Calu3 (cell line): Measurements from ENCODE around the gene CELA3B. TPM values are rescaled to one million over a fixed set of nuclear protein-coding genes. Genes with fewer than 3 reads are reported as not detected.
"Not testable (repeated sequence)": the region's sequence is repeated elsewhere in the genome, so short reads cannot be mapped to it uniquely, and the experiment has no call there.

Experiments
- BruUV-seq: library from RNA; stranded (reverse); fragments of 400-500 nt; replicated peaks from 2 replicates; lab custom pipeline; 2021; lab: Mats Ljungman, UMichigan
- CTCF ChIA-PET: fragments of 300-600 bp; sonication (Branson Sonifier 250); formaldehyde crosslinking; loops from one replicate; lab custom pipeline; 2022; ENCODE audit warnings: antibody characterized with exemption; lab: Charles Lee
- DNase-seq: peaks from one replicate; pipeline ENCODE4 v3.0.0; 2022
- H3K27ac Mint-ChIP-seq: one replicate; pipeline ENCODE4 v1.8.0; 2022; ENCODE audit warnings: mixed read lengths; ENCODE audit not compliant: unreplicated experiment
- H3K27me3 Mint-ChIP-seq: one replicate; pipeline ENCODE4 v1.8.0; 2022; ENCODE audit warnings: mixed read lengths; ENCODE audit not compliant: unreplicated experiment
- H3K36me3 Mint-ChIP-seq: one replicate; pipeline ENCODE4 v1.8.0; 2022; ENCODE audit warnings: mild to moderate bottlenecking, moderate library complexity, mixed read lengths; ENCODE audit not compliant: insufficient read depth, unreplicated experiment
- H3K4me1 Mint-ChIP-seq: one replicate; pipeline ENCODE4 v1.8.0; 2022; ENCODE audit warnings: mild to moderate bottlenecking, low read depth, mixed read lengths; ENCODE audit not compliant: unreplicated experiment
- H3K4me3 Mint-ChIP-seq: one replicate; pipeline ENCODE4 v1.8.0; 2022; ENCODE audit warnings: mild to moderate bottlenecking, low read depth, moderate library complexity, mixed read lengths; ENCODE audit not compliant: unreplicated experiment
- H3K9me3 Mint-ChIP-seq: one replicate; pipeline ENCODE4 v1.8.0; 2022; ENCODE audit warnings: low read depth, mixed read lengths; ENCODE audit not compliant: unreplicated experiment
- intact Hi-C: fragments of 100-400 bp; cut with micrococcal nuclease; formaldehyde crosslinking; loops from one replicate; pipeline ENCODE4 v1.10.0; 2022; ENCODE audit not compliant: unreplicated experiment
- total RNA-seq: library from RNA; stranded (reverse); gene quantifications from 2 replicates; pipeline ENCODE4 v1.2.3, GENCODE V29; 2022

CELA3B gene
- total RNA-seq, 1 experiment from 2014 or later = not detected

DNA sequence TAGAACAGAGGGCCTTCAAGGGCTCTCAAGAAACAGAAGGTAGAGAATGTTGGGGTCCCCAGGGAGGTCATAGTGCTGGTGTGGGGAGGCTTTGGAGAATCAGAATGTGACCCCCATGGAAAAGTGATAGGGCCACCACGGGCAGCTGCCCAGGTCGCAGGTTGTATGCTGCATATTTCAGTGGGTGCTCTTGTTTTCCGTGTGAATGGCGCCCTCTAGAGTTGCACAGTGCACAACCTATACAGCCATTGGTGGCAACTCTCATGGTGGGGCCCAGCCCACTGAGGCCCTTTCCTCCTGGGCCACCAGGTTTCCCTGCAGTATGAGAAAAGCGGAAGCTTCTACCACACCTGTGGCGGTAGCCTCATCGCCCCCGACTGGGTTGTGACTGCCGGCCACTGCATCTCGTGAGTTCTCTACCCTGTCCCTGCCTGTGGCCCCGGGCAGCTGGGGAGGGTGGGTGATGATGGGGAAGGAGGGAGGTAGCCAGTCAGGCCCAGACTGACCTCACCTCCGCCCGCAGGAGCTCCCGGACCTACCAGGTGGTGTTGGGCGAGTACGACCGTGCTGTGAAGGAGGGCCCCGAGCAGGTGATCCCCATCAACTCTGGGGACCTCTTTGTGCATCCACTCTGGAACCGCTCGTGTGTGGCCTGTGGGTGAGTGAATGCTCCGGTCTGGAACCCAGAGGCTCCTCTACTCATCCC lies 3.8 kb downstream of the CELA3B start:
- H3K4me1 Mint-ChIP-seq, H3K36me3 Mint-ChIP-seq, H3K9me3 Mint-ChIP-seq, H3K4me3 Mint-ChIP-seq, H3K27ac Mint-ChIP-seq, BruUV-seq, intact Hi-C loops, H3K27me3 Mint-ChIP-seq: not testable (repeated sequence)
- DNase-seq = peak; percentile 35
- CTCF ChIA-PET = interaction anchor here (0.7 kb wide), 1 partner anchor 25 kb away, joined by 4 read pairs; no protein-coding TSS in a partner anchor

- H3K9me3 Mint-ChIP-seq, H3K4me3 Mint-ChIP-seq, H3K27ac Mint-ChIP-seq, H3K36me3 Mint-ChIP-seq, intact Hi-C loops, H3K27me3 Mint-ChIP-seq, H3K4me1 Mint-ChIP-seq, BruUV-seq, DNase-seq: not testable (repeated sequence)
- CTCF ChIA-PET = interaction anchor here (0.7 to 0.8 kb wide), 2 partner anchors 24 to 155 kb away, joined by 3 to 4 read pairs; no protein-coding TSS in a partner anchor
Measured at GRCh38 chr1:21981253-21981652, 4.4 kb downstream of the CELA3B start.

- BruUV-seq, H3K36me3 Mint-ChIP-seq, intact Hi-C loops, H3K4me1 Mint-ChIP-seq, DNase-seq, H3K27ac Mint-ChIP-seq, H3K4me3 Mint-ChIP-seq, H3K9me3 Mint-ChIP-seq, H3K27me3 Mint-ChIP-seq: not testable (repeated sequence)
- CTCF ChIA-PET = interaction anchor here (0.8 kb wide), 1 partner anchor 155 kb away, joined by 3 read pairs; no protein-coding TSS in a partner anchor
Measured at GRCh38 chr1:21982122-21982521, 5.3 kb downstream of the CELA3B start.

GRCh38 chr1:21983539-21983938 lies 6.7 kb downstream of the CELA3B start:
- H3K27me3 Mint-ChIP-seq, H3K36me3 Mint-ChIP-seq, H3K9me3 Mint-ChIP-seq, DNase-seq, H3K4me1 Mint-ChIP-seq, intact Hi-C loops, H3K27ac Mint-ChIP-seq, CTCF ChIA-PET, BruUV-seq, H3K4me3 Mint-ChIP-seq: not testable (repeated sequence)

DNA sequence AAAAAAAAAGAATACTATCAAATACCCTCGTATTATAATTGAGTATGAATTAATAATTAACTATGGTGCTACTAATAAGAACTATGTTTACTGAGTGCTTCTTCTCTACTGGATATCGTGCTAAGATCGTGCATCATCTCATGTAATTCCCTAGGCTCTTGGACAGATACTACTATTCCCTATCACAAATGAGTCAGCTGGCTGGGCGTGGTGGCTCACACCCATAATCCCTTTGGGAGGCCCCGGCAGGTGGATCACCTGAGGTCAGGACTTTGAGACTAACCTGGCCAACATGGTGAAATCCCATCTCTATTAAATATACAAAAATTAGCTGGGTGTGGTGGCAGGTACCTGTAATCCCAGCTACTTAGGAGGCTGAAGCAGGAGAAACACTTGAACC lies 9.1 kb downstream of the CELA3B start:
- intact Hi-C loops, H3K9me3 Mint-ChIP-seq, H3K27ac Mint-ChIP-seq, H3K4me1 Mint-ChIP-seq, BruUV-seq, H3K4me3 Mint-ChIP-seq, DNase-seq, H3K36me3 Mint-ChIP-seq, H3K27me3 Mint-ChIP-seq: not testable (repeated sequence)
- CTCF ChIA-PET = interaction anchor here (0.7 kb wide), 1 partner anchor 13 kb away, joined by 3 read pairs; no protein-coding TSS in a partner anchor

GRCh38 chr1:21986386-21986785 lies 9.6 kb downstream of the CELA3B start:
- H3K9me3 Mint-ChIP-seq, H3K4me1 Mint-ChIP-seq, H3K36me3 Mint-ChIP-seq, H3K27ac Mint-ChIP-seq, BruUV-seq, intact Hi-C loops, H3K4me3 Mint-ChIP-seq, DNase-seq, H3K27me3 Mint-ChIP-seq: not testable (repeated sequence)
- CTCF ChIA-PET = interaction anchor here (0.7 kb wide), 1 partner anchor 13 kb away, joined by 3 read pairs; no protein-coding TSS in a partner anchor

DNA sequence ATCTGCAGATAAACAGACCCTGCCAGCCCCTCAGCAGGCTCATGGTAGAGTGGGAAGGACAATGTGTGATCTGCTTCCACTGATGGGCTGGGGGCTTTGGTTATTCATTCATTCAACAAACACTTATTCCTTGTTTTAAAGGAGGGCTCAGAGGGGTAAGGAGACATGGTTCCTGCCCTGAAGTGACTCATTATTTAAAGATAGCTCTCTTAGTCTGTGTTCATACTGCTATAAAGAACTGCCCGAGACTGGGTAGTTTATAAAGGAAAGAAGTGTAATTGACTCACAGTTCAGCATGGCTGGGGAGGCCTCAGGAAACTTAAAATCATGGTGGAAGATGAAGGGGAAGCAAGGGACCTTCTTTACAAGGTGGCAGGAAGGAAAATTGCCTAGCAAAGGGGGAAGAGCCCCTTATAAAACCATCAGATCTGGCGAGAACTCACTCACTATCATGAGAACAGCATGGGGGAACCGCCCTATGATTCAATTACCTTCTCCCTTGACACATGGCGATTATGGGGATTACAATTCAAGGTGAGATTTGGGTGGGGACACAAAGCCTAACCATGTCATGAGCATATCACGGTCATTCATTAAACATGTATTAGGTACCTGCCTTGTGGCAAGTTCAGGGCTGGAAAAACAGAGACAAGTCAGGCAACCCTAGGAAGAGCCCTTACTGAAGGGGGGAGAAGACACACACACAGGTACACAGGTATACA lies 13.0 kb downstream of the CELA3B start:
- H3K4me3 Mint-ChIP-seq, H3K36me3 Mint-ChIP-seq, intact Hi-C loops, H3K9me3 Mint-ChIP-seq, H3K4me1 Mint-ChIP-seq, BruUV-seq, H3K27ac Mint-ChIP-seq, DNase-seq, H3K27me3 Mint-ChIP-seq, CTCF ChIA-PET: not testable (repeated sequence)

DNA sequence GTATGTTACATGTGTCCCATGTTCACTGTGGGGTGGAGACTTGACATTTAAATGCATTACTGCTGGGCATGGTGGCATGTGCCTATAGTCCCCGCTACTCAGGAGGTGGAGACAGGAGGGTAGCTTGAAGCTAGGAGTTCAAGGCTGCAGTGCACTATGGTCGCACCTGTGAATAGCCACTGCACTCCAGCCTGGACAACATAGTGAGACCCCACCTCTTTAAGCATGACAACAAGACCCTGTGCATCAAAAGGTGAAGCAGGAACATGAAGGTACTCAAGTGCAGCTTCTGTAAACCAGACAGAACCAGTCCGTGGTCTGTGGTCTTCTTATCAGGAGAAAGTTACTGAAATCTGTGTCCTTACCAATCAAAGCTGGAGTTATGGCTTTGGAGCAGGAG lies 15.4 kb downstream of the CELA3B start:
- DNase-seq, BruUV-seq: not testable (repeated sequence)

DNA sequence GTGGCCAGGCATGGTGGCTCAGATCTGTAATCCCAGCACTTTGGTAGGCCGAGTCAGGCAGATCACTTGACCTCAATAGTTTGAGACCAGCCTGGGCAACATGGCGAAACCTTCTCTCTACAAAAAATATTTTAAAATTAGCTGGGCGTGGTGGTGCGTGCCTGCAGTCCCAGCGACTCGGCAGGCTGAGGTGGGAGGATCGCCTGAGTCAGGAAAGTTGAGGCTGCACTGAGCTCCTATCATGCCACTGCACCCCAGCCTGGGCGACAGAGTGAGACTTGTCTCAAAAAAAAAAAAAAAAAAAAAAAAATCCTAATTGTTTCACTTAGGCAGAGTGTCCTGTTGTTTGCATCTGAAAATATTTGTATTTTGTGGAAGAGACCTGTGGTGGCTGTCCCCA lies 17.9 kb downstream of the CELA3B start:
- CTCF ChIA-PET = interaction anchor here (0.7 kb wide), 1 partner anchor 358 kb away, joined by 3 read pairs; no protein-coding TSS in a partner anchor
- H3K27me3 Mint-ChIP-seq, intact Hi-C loops, H3K4me3 Mint-ChIP-seq, H3K36me3 Mint-ChIP-seq, DNase-seq, BruUV-seq, H3K9me3 Mint-ChIP-seq: not testable (repeated sequence)
- peaks cover 19% of the 10 kb centered on the region for H3K4me1 Mint-ChIP-seq
- peak overlapping the region; percentile 66 for H3K27ac Mint-ChIP-seq

More for the DNA sequence above, 15.4 kb downstream of the CELA3B start:
- CTCF ChIA-PET = interaction anchor here (0.7 kb wide), 1 partner anchor 106 kb away, joined by 3 read pairs; no protein-coding TSS in a partner anchor
- H3K4me3 Mint-ChIP-seq, H3K27me3 Mint-ChIP-seq, H3K36me3 Mint-ChIP-seq, intact Hi-C loops, H3K9me3 Mint-ChIP-seq, H3K27ac Mint-ChIP-seq: not testable (repeated sequence)
- H3K4me1 Mint-ChIP-seq = peaks cover 19% of the 10 kb centered on the region
